NCI-H82 treated with DMSO at 0.1 percent for 48 hours (cell line): ENCODE data around the gene PDE4D.

Experiments used
- DNase-seq: peaks from one replicate; lab custom pipeline; 2025; ENCODE audit not compliant: unreplicated experiment; lab: John Stamatoyannopoulos, UW

The PDE4D gene

GRCh38 chr5:59241119-59241518 lies 652.4 kb downstream of the PDE4D start:
- DNase-seq = peak; percentile 64

- DNase-seq = no peak
Observed at GRCh38 chr5:59238126-59238902, 655.2 kb downstream of the PDE4D start.

- DNase-seq = no peak
Observed at GRCh38 chr5:59236986-59237385, 656.5 kb downstream of the PDE4D start.

- DNase-seq = no peak
Observed at GRCh38 chr5:59236448-59236847, 657.1 kb downstream of the PDE4D start.

- no peak for DNase-seq
Observed at GRCh38 chr5:59234236-59234635, 659.3 kb downstream of the PDE4D start.

GRCh38 chr5:59231221-59231931 lies 662.1 kb downstream of the PDE4D start:
- no peak for DNase-seq

GRCh38 chr5:59222687-59223511 lies 670.6 kb downstream of the PDE4D start:
- DNase-seq = peak; percentile 32

GRCh38 chr5:59221769-59222168 lies 671.8 kb downstream of the PDE4D start:
- DNase-seq = no peak

- peak; percentile 7 for DNase-seq
Observed at GRCh38 chr5:59218424-59219045, 675.0 kb downstream of the PDE4D start.

GRCh38 chr5:59216841-59217240 lies 676.7 kb downstream of the PDE4D start:
- DNase-seq = no peak

- DNase-seq = no peak
Observed at GRCh38 chr5:59212596-59212995, 680.9 kb downstream of the PDE4D start.

- DNase-seq = no peak
Observed at GRCh38 chr5:59209758-59210359, 683.7 kb downstream of the PDE4D start.

GRCh38 chr5:59208474-59208873 lies 685.1 kb downstream of the PDE4D start:
- no peak for DNase-seq

- DNase-seq = no peak
Observed at GRCh38 chr5:59207401-59207800, 686.1 kb downstream of the PDE4D start.

GRCh38 chr5:59206132-59206581 lies 687.4 kb downstream of the PDE4D start:
- no peak for DNase-seq

- DNase-seq = no peak
Observed at GRCh38 chr5:59204114-59204897, 689.2 kb downstream of the PDE4D start.

- no peak for DNase-seq
Observed at GRCh38 chr5:59199868-59200267, 693.7 kb downstream of the PDE4D start.

- DNase-seq = no peak
Observed at GRCh38 chr5:59198832-59199231, 694.7 kb downstream of the PDE4D start.

GRCh38 chr5:59198365-59198764 lies 695.2 kb downstream of the PDE4D start:
- no peak for DNase-seq

GRCh38 chr5:59197911-59198310 lies 695.6 kb downstream of the PDE4D start:
- DNase-seq = no peak
